ENCODE measurements around the gene ATP6V1G3. TPM values are rescaled to one million over a fixed set of nuclear protein-coding genes. Genes with fewer than 3 reads are reported as not detected.

Gene ATP6V1G3
- total and polyA plus RNA-seq, 9 of the 15 experiments (the other 6 are each of a cell fraction or from before 2014, with no cell fraction given), result 0.32 TPM; not detected in 8

DNA sequence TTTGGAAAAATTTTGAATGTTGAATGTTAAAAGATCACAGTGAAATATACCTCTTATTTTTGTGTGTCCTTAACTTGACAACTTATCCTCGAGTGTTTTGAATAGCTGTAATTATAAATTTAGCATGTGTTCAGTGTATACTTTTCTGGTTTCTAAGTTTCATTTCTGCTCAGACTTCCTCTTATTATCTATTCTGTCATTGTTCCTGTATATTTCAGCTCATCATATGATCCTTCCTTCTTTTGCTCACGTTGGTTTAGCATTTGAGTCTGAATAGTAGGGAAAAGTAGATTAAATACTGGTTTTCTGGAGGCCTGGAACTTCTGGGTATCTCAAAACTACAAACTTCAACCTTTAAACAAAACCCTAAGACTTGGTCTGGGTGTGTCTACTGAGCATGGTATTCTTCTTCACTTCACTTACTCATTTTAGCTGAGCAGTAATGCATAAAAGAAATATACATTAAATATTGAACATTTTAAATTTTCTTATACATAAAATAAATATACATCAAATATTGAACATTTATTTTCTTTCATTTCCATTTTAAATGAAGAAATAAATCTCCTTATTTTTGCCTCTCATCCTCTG is 3.3 kb upstream of the ATP6V1G3 start:
- ChIA-PET POLR2A (no interaction called here), CTCF (ENCODE audit: low intra/inter-chr PET ratio) (no interaction called here)
- FAIRE-seq (no peak), DNase-seq (ENCODE audit: extremely low read depth in 1 of 4, low spot score in 3 of 4) (no peak), ATAC-seq (no peak)
- Histone ChIP-seq H3K36me3 (ENCODE audit: control insufficient read depth, insufficient read depth, low read length) (no peaks in the 10 kb centered on the region), H2AFZ (ENCODE audit: low read depth, low read length) (no peak overlapping the region; the same call in 1 of the 2 replicates), H3K9ac (ENCODE audit: insufficient read depth in 1 of 2, low read depth in 2 of 2, low read length in 2 of 2) (no peak overlapping the region), H3K27ac (ENCODE audit: extremely low read depth, low read depth, low read length) (no peak overlapping the region), H3K27me3 (ENCODE audit: control insufficient read depth in 2 of 2, insufficient read depth in 2 of 2, low read length in 2 of 2) (no peaks in the 10 kb centered on the region), H3K4me3 (no peak overlapping the region), H3K4me1 (replicated peaks in 1 of 2; ENCODE audit: control insufficient read depth in 2 of 2, insufficient read depth in 2 of 2, low read length in 2 of 2) (no peaks in the 10 kb centered on the region), H3K4me2 (ENCODE audit: insufficient read depth, low read length) (no peak overlapping the region), H3K9me3 (replicated peaks; ENCODE audit: control insufficient read depth, insufficient read depth, low read depth, low read length) (no peaks in the 10 kb centered on the region), H3K79me2 (ENCODE audit: control insufficient read depth, insufficient read depth, low read length) (no peaks in the 10 kb centered on the region), H4K20me1 (replicated peaks; ENCODE audit: control insufficient read depth, insufficient read depth, low read length) (no peaks in the 10 kb centered on the region), H3K9me1 (ENCODE audit: control insufficient read depth, insufficient read depth, low read length) (no peaks in the 10 kb centered on the region)
- intact Hi-C loops (cut with micrococcal nuclease) (no loop called here), in situ Hi-C loops (cut with MboI) (no loop called here)
- no TSS peak for BruUV-seq (replicated peaks)
- 17% methylated on average over 2 of the region's 2 CpGs for WGBS (ENCODE audit: insufficient coverage, low coverage, missing lambda C conversion rate)
- TF ChIP-seq ZBTB40 (IDR thresholded peaks at IDR 0.05) (no peak), ZBTB40 (CRISPR knock-in tag; IDR thresholded peaks at IDR 0.05) (no peak), ZNF644 (tag; IDR thresholded peaks at IDR 0.05; ENCODE audit: low read depth) (no peak), RUNX1 (IDR thresholded peaks at IDR 0.05; ENCODE audit: low read depth) (no peak), ZC3H4 (CRISPR knock-in tag; IDR thresholded peaks at IDR 0.05; ENCODE audit: borderline replicate concordance) (no peak), ZBTB34 (CRISPR knock-in tag; IDR thresholded peaks at IDR 0.05) (no peak), PHF8 (IDR thresholded peaks at IDR 0.05; ENCODE audit: borderline replicate concordance, low read length) (no peak), FOXK2 (conservative IDR thresholded peaks at IDR 0.05 in 1 of 2, IDR thresholded peaks at IDR 0.05 in 1 of 2; ENCODE audit: low read depth in 2 of 2) (no peak), CBX2 (IDR thresholded peaks at IDR 0.05; ENCODE audit: insufficient read depth, low read length, poor library complexity, severe bottlenecking) (no peak), MAZ (CRISPR knock-in tag; conservative IDR thresholded peaks at IDR 0.05 in 1 of 2, IDR thresholded peaks at IDR 0.05 in 1 of 2) (no peak), SNIP1 (IDR thresholded peaks at IDR 0.05; ENCODE audit: low read depth) (no peak)

All from K562 (cell line).